Measurements from ENCODE around the gene MAGEB3.
"Not testable (repeated sequence)": the region's sequence is repeated elsewhere in the genome, so short reads cannot be mapped to it uniquely, and the experiment has no call there.

MAGEB3 gene

GRCh38 chrX:30230395-30230794 lies at the start of gene MAGEB3:
Gene MAGEB3 (plus strand): TSS chrX:30230657. CDS start chrX:30235925, 5,268 bp downstream.
- no peak for DNase-seq (ENCODE audit: low read depth in 2 of 2)

- DNase-seq (ENCODE audit: low read depth in 2 of 2) = no peak
Measured at GRCh38 chrX:30181353-30181752, 49.1 kb upstream of the MAGEB3 start.

GRCh38 chrX:30183554-30183953 lies 46.9 kb upstream of the MAGEB3 start:
- no peak for DNase-seq (ENCODE audit: low read depth in 2 of 2)

GRCh38 chrX:30190426-30190825 lies 40.0 kb upstream of the MAGEB3 start:
- no peak for DNase-seq (ENCODE audit: low read depth in 2 of 2)

GRCh38 chrX:30193910-30194309 lies 36.5 kb upstream of the MAGEB3 start:
- DNase-seq (ENCODE audit: low read depth in 2 of 2) = not testable (repeated sequence)

GRCh38 chrX:30196322-30196721 lies 34.1 kb upstream of the MAGEB3 start:
- no peak for DNase-seq (ENCODE audit: low read depth in 2 of 2)

- no peak for DNase-seq (ENCODE audit: low read depth in 2 of 2)
Measured at GRCh38 chrX:30212172-30212571, 18.3 kb upstream of the MAGEB3 start.

- DNase-seq (ENCODE audit: low read depth in 2 of 2) = no peak
Measured at GRCh38 chrX:30215357-30215843, 15.1 kb upstream of the MAGEB3 start, which contains the start of gene MAGEB2. Gene MAGEB2 (plus strand): TSS chrX:30215563. CDS start chrX:30218581, 3,018 bp downstream.

GRCh38 chrX:30217465-30217864 lies 13.0 kb upstream of the MAGEB3 start:
- DNase-seq (ENCODE audit: low read depth in 2 of 2) = no peak

GRCh38 chrX:30219372-30219771 lies 11.1 kb upstream of the MAGEB3 start:
- DNase-seq (ENCODE audit: low read depth in 2 of 2) = no peak

- DNase-seq (ENCODE audit: low read depth in 2 of 2) = no peak
Measured at GRCh38 chrX:30220661-30221060, 9.8 kb upstream of the MAGEB3 start.

- no peak for DNase-seq (ENCODE audit: low read depth in 2 of 2)
Measured at GRCh38 chrX:30224536-30224935, 5.9 kb upstream of the MAGEB3 start.

- no peak for DNase-seq (ENCODE audit: low read depth in 2 of 2)
Measured at GRCh38 chrX:30228526-30228925, 1.9 kb upstream of the MAGEB3 start.

- DNase-seq (ENCODE audit: low read depth in 2 of 2) = no peak
Measured at GRCh38 chrX:30241724-30242415, 11.4 kb downstream of the MAGEB3 start, which contains the start of gene MAGEB4. Gene MAGEB4 (plus strand): TSS chrX:30242000. CDS start chrX:30242136, 136 bp downstream.

- no peak for DNase-seq (ENCODE audit: low read depth in 2 of 2)
Measured at GRCh38 chrX:30246769-30247489, 16.5 kb downstream of the MAGEB3 start, which contains the start of gene MAGEB1. Gene MAGEB1 (plus strand): TSS chrX:30247146. CDS start chrX:30250494, 3,348 bp downstream.

- no peak for DNase-seq (ENCODE audit: low read depth in 2 of 2)
Measured at GRCh38 chrX:30248854-30249253, 18.4 kb downstream of the MAGEB3 start.

- no peak for DNase-seq (ENCODE audit: low read depth in 2 of 2)
Measured at GRCh38 chrX:30253257-30253656, 22.8 kb downstream of the MAGEB3 start.

GRCh38 chrX:30259927-30260326 lies 29.5 kb downstream of the MAGEB3 start:
- DNase-seq (ENCODE audit: low read depth in 2 of 2) = no peak

- DNase-seq (ENCODE audit: low read depth in 2 of 2) = no peak
Measured at GRCh38 chrX:30261012-30261411, 30.6 kb downstream of the MAGEB3 start.

GRCh38 chrX:30262763-30263162 lies 32.3 kb downstream of the MAGEB3 start:
- no peak for DNase-seq (ENCODE audit: low read depth in 2 of 2)

- no peak for DNase-seq (ENCODE audit: low read depth in 2 of 2)
Measured at GRCh38 chrX:30270639-30271038, 40.2 kb downstream of the MAGEB3 start.

- no peak for DNase-seq (ENCODE audit: low read depth in 2 of 2)
Measured at GRCh38 chrX:30275498-30275897, 45.0 kb downstream of the MAGEB3 start.

- DNase-seq (ENCODE audit: low read depth in 2 of 2) = no peak
Measured at GRCh38 chrX:30278365-30278764, 47.9 kb downstream of the MAGEB3 start.
